AG10803 (cell line): ENCODE data around the gene NPLOC4.

Source experiments
- DNase-seq: peaks from one replicate; pipeline ENCODE4 v3.0.0; 2010; ENCODE audit warnings: low read depth
- H3K4me3 ChIP-seq: 2 replicates; pipeline ENCODE4 v1.5.1; 2011; ENCODE audit warnings: mild to moderate bottlenecking, low read length, control low read depth
- TF ChIP-seq, protein P1 (sequence below): conservative IDR thresholded peaks from 2 replicates; pipeline ENCODE4 v1.5.1; 2011; ENCODE audit warnings: mild to moderate bottlenecking, low read length, control low read depth, inconsistent platforms

The NPLOC4 gene

DNA sequence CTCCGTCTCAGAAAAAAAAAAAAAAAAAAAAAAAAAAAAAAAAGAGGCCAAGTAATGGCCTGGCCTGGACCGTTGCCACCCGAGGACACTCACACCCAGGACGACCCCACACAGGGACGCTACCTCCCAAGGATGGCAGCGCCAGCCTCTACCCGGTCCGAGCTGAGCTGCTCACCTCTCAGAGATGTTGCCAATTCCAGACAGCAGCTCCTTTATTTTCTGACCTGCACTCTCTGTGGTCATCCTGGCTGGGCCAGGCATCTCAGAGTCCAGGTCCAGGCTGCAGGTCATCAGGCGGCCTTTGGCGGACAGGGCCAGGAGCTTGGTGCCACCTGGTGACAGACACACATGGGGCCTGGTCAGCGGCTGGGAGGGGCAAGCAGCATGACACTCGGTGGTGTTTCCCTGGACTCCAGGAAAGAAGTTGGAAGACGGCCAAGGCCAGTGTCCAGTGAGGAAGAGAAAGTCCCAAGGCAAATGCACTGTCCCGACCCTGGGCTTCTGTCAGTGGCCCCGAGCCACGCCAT lies 87.8 kb downstream of the NPLOC4 start:
- DNase-seq, result no peak

DNA sequence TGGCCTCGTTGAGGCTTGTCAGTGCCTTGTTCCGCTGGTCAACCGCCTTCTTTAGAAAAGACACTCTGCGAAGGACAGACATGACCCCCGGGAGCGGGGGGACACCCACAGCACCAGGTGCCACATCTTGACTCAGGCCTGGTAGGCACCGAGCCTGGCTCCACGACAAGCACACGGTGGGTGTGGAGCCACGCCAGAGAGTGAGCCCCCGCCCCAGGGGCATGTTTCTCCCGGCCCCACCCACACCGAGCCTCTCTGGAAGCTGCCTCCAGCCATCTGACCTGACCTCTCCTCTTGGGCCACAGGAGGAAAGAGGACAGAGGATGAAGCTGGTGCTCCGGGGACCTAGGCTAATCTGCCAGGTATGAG lies 89.3 kb downstream of the NPLOC4 start:
- no peak overlapping the region for H3K4me3 ChIP-seq
- TF ChIP-seq, protein P1, sequence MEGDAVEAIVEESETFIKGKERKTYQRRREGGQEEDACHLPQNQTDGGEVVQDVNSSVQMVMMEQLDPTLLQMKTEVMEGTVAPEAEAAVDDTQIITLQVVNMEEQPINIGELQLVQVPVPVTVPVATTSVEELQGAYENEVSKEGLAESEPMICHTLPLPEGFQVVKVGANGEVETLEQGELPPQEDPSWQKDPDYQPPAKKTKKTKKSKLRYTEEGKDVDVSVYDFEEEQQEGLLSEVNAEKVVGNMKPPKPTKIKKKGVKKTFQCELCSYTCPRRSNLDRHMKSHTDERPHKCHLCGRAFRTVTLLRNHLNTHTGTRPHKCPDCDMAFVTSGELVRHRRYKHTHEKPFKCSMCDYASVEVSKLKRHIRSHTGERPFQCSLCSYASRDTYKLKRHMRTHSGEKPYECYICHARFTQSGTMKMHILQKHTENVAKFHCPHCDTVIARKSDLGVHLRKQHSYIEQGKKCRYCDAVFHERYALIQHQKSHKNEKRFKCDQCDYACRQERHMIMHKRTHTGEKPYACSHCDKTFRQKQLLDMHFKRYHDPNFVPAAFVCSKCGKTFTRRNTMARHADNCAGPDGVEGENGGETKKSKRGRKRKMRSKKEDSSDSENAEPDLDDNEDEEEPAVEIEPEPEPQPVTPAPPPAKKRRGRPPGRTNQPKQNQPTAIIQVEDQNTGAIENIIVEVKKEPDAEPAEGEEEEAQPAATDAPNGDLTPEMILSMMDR, result no peak
- DNase-seq, result no peak

More for the DNA sequence above, 87.8 kb downstream of the NPLOC4 start:
- H3K4me3 ChIP-seq, result no peak overlapping the region
- TF ChIP-seq, protein P1, result no peak

DNA sequence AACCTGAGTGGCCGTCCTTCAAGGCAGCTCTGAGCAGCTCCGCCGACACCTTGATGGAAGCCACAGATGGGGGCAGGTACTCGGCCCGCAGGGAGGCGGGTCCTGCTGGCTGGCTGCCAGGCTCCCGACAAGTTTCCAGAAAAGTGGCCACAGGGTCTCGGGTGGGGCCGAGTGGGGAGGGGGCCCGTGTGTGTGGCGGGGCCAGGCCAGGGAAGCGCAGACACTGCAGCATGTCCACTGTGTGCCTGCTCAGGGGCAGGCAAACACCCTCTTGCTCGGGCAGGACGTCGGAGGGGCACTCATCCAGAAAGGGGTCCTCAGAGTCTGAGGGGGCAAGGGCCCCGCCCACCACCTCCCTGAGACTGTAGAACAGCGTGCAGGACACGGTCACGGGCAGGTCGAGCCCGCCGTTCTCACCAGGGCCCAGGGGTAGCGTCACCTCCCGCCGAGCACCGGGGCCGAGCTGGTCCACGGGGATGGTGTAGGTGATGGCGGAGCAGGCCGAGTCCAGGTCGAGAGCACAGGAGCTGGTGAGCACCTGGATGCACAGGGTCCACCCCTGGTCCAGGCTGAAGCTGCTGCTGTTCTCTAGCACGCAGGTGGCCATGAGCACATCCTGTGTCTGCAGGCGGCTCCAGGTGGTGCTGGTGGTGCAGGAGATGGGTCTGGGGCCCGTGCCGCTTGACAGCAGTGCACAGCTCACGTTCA lies 89.9 kb downstream of the NPLOC4 start:
- H3K4me3 ChIP-seq, result no peak overlapping the region
- DNase-seq, result no peak
- TF ChIP-seq, protein P1, result no peak

DNA sequence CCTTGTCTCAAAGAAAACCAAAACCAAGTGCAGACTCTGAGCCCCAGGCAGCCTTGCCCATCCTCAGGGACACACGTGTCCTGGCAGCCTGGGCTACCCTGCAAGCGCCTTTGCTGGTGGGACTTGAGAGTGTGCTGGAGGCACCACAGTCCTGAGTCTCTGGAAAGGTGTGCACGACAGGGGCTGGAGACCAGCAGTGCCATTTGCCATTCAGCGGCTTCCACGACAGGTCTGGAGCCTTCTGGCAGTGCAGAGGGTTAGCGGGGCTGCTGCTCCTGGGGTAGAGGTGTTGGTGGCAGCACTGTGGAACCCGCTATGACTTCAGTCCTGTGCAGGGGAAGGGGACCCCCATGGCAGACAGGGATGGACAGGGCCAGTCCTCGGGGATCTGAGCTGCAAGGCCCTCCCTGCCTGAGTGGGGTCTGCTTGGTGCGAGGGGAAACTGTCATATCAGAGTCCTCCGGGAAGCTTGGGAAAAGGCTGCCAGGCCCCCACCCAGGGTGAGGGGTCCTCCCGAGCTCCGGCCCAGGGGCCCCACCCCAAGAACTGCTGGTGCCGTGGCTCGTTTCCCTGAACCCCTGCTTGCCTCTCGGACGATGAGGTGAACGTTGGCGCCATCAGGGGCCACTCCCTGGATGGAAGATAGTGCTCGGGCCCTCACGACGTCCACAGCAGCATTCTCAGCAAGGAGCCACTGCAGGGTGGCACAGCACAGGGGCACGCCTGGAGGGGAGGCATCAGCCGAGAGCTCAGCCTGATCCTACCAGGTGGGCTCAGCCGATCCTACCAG lies 91.6 kb downstream of the NPLOC4 start:
- TF ChIP-seq, protein P1, result no peak
- H3K4me3 ChIP-seq, result no peak overlapping the region
- DNase-seq, result no peak

DNA sequence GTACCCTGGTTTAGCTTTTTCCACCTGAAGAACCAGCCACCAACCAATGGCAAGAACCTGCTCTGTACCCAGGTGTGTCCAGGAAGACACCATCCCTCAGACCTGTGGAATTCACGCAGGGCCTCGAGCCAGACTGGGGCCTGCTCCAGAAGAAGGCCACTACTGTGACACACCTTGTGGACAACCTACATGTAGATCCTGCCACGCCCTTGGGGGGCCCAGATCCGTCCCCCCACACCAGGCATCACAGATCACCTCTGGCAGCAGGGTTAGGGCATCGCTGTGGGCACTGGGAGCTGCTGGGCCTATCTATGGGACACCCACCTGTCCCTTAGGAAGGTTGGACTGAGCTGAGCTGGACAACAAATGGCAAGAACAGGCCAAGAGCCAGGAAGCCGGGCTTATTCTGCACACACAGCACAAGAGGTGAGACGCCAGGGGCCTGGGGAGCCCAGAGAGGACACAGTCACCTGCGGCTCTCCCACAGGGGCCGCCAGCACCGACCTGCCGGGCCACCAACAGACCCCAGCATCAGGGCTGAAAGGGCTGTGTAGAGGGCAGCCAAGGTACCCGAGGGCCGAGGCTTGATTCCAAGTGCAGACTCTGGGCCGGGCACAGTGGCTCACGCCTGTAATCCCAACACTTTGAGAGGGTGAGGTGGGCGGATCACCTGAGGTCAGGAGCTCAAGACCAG lies 92.5 kb downstream of the NPLOC4 start:
- DNase-seq, result no peak
- H3K4me3 ChIP-seq, result no peak overlapping the region
- TF ChIP-seq, protein P1, result no peak

DNA sequence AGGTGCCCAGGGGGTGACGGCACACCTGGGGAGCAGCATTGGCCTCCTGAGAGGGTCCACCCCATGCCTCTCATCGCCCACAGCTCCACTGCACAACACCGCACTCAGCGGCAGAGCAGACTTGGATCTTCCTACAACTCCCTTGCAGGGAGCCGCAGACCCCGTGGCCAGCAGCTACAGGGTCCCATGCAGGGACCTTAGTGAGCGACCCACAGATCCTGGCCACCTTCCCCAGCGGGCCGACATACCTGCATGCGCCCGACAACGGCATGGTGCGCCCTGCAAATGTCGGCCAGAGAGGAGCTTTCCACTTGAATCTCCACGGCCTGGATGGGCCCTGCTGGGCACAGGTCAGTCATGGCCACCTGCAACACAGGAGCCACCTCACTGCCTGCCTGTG lies 93.2 kb downstream of the NPLOC4 start:
- TF ChIP-seq, protein P1, result no peak
- DNase-seq, result no peak

More for the DNA sequence above, 93.2 kb downstream of the NPLOC4 start:
- no peak overlapping the region for H3K4me3 ChIP-seq
